H1 (cell line): ENCODE measurements around the gene MAP7D1. TPM values are rescaled to one million over a fixed set of nuclear protein-coding genes. Genes with fewer than 3 reads are reported as not detected.
A peak's percentile ranks its signal among the peaks of the same experiment; 100 is the strongest.

Experiments used
- CTCF ChIA-PET: fragments of 300-600 bp; sonication (Branson Sonifier 250); formaldehyde crosslinking; loops from one replicate; lab custom pipeline; 2021; ENCODE audit not compliant: partially characterized antibody; lab: Charles Lee
- POLR2A ChIA-PET: fragments of 300-600 bp; sonication (Branson Sonifier 250); formaldehyde crosslinking; loops from one replicate; lab custom pipeline; 2021; ENCODE audit warnings: inconsistent platforms; ENCODE audit not compliant: partially characterized antibody; lab: Charles Lee
- DNase-seq, 2 experiments: peaks; one replicate each; pipeline versions ENCODE4 v3.0.0 to v3.0.0-alpha.2; 2010 to 2022; ENCODE audit warnings: low spot score in 2 of 2, low read depth in 1 of 2, mixed read lengths in 1 of 2
- FAIRE-seq: peaks from 2 replicates; lab custom pipeline; 2011; peaks lifted over from hg19 to GRCh38; lab: Jason Lieb, UNC
- H2AFZ ChIP-seq: 2 replicates; pipeline ENCODE4 v1.8.1; 2012; ENCODE audit warnings: low read length, inconsistent platforms
- H2AK5ac ChIP-seq: 2 replicates; pipeline ENCODE4 v1.6.1; 2013; ENCODE audit warnings: low read depth, low read length
- H2BK120ac ChIP-seq: replicated peaks from 2 replicates; pipeline ENCODE3; 2013; ENCODE audit warnings: low read depth, low read length, inconsistent platforms
- H2BK12ac ChIP-seq: 2 replicates; pipeline ENCODE4 v1.6.1; 2013; ENCODE audit warnings: low read depth, low read length
- H2BK15ac ChIP-seq: 2 replicates; pipeline ENCODE4 v1.6.1; 2013; ENCODE audit warnings: low read length
- H2BK20ac ChIP-seq: 2 replicates; pipeline ENCODE4 v1.6.1; 2013; ENCODE audit warnings: low read length
- H2BK5ac ChIP-seq: 2 replicates; pipeline ENCODE4 v1.6.1; 2013; ENCODE audit warnings: low read depth, low read length
- H3K14ac ChIP-seq: 2 replicates; pipeline ENCODE4 v1.6.1; 2013; ENCODE audit warnings: inconsistent platforms; ENCODE audit not compliant: insufficient read length
- H3K18ac ChIP-seq: 2 replicates; pipeline ENCODE4 v1.6.1; 2013; ENCODE audit warnings: low read length; ENCODE audit errors: extremely low read depth
- H3K23ac ChIP-seq: 2 replicates; pipeline ENCODE4 v1.6.1; 2013; ENCODE audit warnings: inconsistent platforms; ENCODE audit not compliant: insufficient read length
- H3K23me2 ChIP-seq: 2 replicates; pipeline ENCODE4 v1.6.1; 2013; ENCODE audit warnings: low read depth, low read length
- H3K27ac ChIP-seq: 2 replicates; pipeline ENCODE4 v1.6.1; 2011; ENCODE audit warnings: low read depth, low read length, inconsistent platforms
- H3K27me3 ChIP-seq, 4 experiments: replicated peaks in 1 of 4; 1 replicate in 1 of 4; 2 replicates in 3 of 4; pipeline versions ENCODE4 v1.6.1 to v1.8.1; 2011 to 2013; ENCODE audit warnings: low read length in 3 of 4, mild to moderate bottlenecking in 3 of 4, inconsistent platforms in 2 of 4, mixed read lengths in 2 of 4, moderate library complexity in 1 of 4; ENCODE audit not compliant: control insufficient read depth in 3 of 4, insufficient read depth in 3 of 4; ENCODE audit errors: extremely low read depth in 1 of 4
- H3K36me3 ChIP-seq, 4 experiments: 2 replicates each; pipeline versions ENCODE4 v1.6.1 to v1.8.1; 2011 to 2013; ENCODE audit warnings: mild to moderate bottlenecking in 4 of 4, low read length in 3 of 4, moderate library complexity in 2 of 4, control low read depth in 1 of 4, inconsistent platforms in 1 of 4; ENCODE audit not compliant: insufficient read depth in 4 of 4, control insufficient read depth in 2 of 4
- H3K4ac ChIP-seq: replicated peaks from 2 replicates; pipeline ENCODE3; 2013; ENCODE audit warnings: low read length, low read depth, mixed read lengths, inconsistent platforms; ENCODE audit not compliant: insufficient read length
- H3K4me1 ChIP-seq, 4 experiments: replicated peaks in 1 of 4; 1 replicate in 1 of 4; 2 replicates in 3 of 4; pipeline versions ENCODE4 v1.6.1 to v1.8.1; 2011 to 2013; ENCODE audit warnings: low read length in 3 of 4, inconsistent platforms in 2 of 4, mixed read lengths in 1 of 4; ENCODE audit not compliant: insufficient read depth in 4 of 4, control insufficient read depth in 3 of 4
- H3K4me2 ChIP-seq, 2 experiments: 2 replicates each; pipeline versions ENCODE4 v1.6.1 to v1.8.1; 2011 to 2013; ENCODE audit warnings: low read depth in 2 of 2, low read length in 2 of 2, control low read depth in 1 of 2, inconsistent platforms in 1 of 2, mild to moderate bottlenecking in 1 of 2; ENCODE audit not compliant: insufficient read depth in 1 of 2
- H3K4me3 ChIP-seq, 4 experiments: fragments of 200-600, 300-600 bp in 1 of 4; sonication (generic), shearing (Covaris generic), sonication (Bioruptor Twin) in 1 of 4; 2 replicates each; pipeline versions ENCODE4 v1.5.1 to v1.8.1; 2011 to 2016; ENCODE audit warnings: low read length in 4 of 4, low read depth in 3 of 4, control low read depth in 2 of 4, inconsistent platforms in 2 of 4, mild to moderate bottlenecking in 2 of 4, mixed read lengths in 1 of 4, moderate library complexity in 1 of 4; ENCODE audit not compliant: insufficient read depth in 2 of 4; ENCODE audit errors: extremely low read depth in 1 of 4
- H3K56ac ChIP-seq: replicated peaks from 2 replicates; pipeline ENCODE3; 2013; ENCODE audit warnings: low read depth, mild to moderate bottlenecking, mixed read lengths, low read length, inconsistent platforms; ENCODE audit not compliant: insufficient read length
- H3K79me1 ChIP-seq: 2 replicates; pipeline ENCODE4 v1.6.1; 2013; ENCODE audit warnings: low read depth, low read length, control low read depth
- H3K79me2 ChIP-seq, 2 experiments: 2 replicates each; pipeline versions ENCODE4 v1.6.1 to v1.8.1; 2012 to 2013; ENCODE audit warnings: low read length in 2 of 2, mild to moderate bottlenecking in 2 of 2, inconsistent platforms in 1 of 2; ENCODE audit not compliant: insufficient read depth in 2 of 2, control insufficient read depth in 1 of 2
- H3K9ac ChIP-seq, 4 experiments: replicated peaks in 1 of 4; 1 replicate in 1 of 4; 2 replicates in 3 of 4; pipeline versions ENCODE4 v1.6.1 to v1.8.1; 2011 to 2013; ENCODE audit warnings: low read depth in 3 of 4, low read length in 3 of 4, control low read depth in 2 of 4, mild to moderate bottlenecking in 2 of 4, moderate library complexity in 2 of 4, inconsistent platforms in 1 of 4; ENCODE audit errors: extremely low read depth in 1 of 4
- H3K9me3 ChIP-seq, 2 experiments: 2 replicates each; pipeline versions ENCODE4 v1.6.1 to v1.8.1; 2012 to 2013; ENCODE audit warnings: mild to moderate bottlenecking in 2 of 2, moderate library complexity in 2 of 2, control low read depth in 1 of 2, inconsistent platforms in 1 of 2, low read depth in 1 of 2, low read length in 1 of 2, mixed read lengths in 1 of 2; ENCODE audit not compliant: insufficient read depth in 2 of 2
- H4K20me1 ChIP-seq, 2 experiments: replicated peaks in 1 of 2; 2 replicates each; pipeline versions ENCODE3 to v1.8.1; 2011 to 2013; ENCODE audit warnings: inconsistent platforms in 2 of 2, low read length in 2 of 2, mild to moderate bottlenecking in 1 of 2; ENCODE audit not compliant: insufficient read depth in 2 of 2, control insufficient read depth in 1 of 2
- H4K5ac ChIP-seq: 2 replicates; pipeline ENCODE4 v1.6.1; 2013; ENCODE audit warnings: low read length, low read depth, mixed read lengths, inconsistent platforms; ENCODE audit not compliant: insufficient read length
- H4K8ac ChIP-seq: 2 replicates; pipeline ENCODE4 v1.8.0; 2013; ENCODE audit warnings: mild to moderate bottlenecking, moderate library complexity, low read length, inconsistent platforms; ENCODE audit not compliant: insufficient read depth; ENCODE audit errors: extremely low read depth
- H4K91ac ChIP-seq: replicated peaks from 2 replicates; pipeline ENCODE3; 2013; ENCODE audit warnings: low read length, mixed read lengths, inconsistent platforms; ENCODE audit not compliant: insufficient read length
- GABPA ChIP-seq: IDR thresholded peaks from 2 replicates; pipeline ENCODE4 v1.6.1; 2011; ENCODE audit warnings: mild to moderate bottlenecking, low read length, moderate library complexity, borderline replicate concordance; ENCODE audit not compliant: insufficient read depth
- GTF2F1 ChIP-seq: IDR thresholded peaks from 2 replicates; pipeline ENCODE4 v1.6.1; 2012; ENCODE audit warnings: low read depth, low read length, improper control_type of control experiment, borderline replicate concordance
- JUN ChIP-seq: IDR thresholded peaks from 2 replicates; pipeline ENCODE4 v1.6.1; 2011; ENCODE audit warnings: low read depth, mild to moderate bottlenecking, improper control_type of control experiment, low read length
- JUND ChIP-seq: IDR thresholded peaks from 2 replicates; pipeline ENCODE4 v1.6.1; 2011; ENCODE audit warnings: mild to moderate bottlenecking, improper control_type of control experiment, low read length
- POLR2AphosphoS5 ChIP-seq: IDR thresholded peaks from 2 replicates; pipeline ENCODE4 v1.6.1; 2011; ENCODE audit warnings: low read depth, low read length
- SP2 ChIP-seq: IDR thresholded peaks from 2 replicates; pipeline ENCODE4 v1.6.1; 2012; ENCODE audit warnings: mild to moderate bottlenecking, low read length, inconsistent platforms
- YY1 ChIP-seq: IDR thresholded peaks from 2 replicates; pipeline ENCODE4 v1.6.1; 2011; ENCODE audit warnings: low read depth, mild to moderate bottlenecking, low read length
- WGBS, 2 experiments: shearing (Covaris generic) in 1 of 2; methylation state at CpG; one replicate each; pipeline versions ENCODE4 v1.1.6 to v1.1.7; 2013 to 2015; ENCODE audit warnings: low lambda C conversion rate in 2 of 2, mixed read lengths in 2 of 2, inconsistent platforms in 1 of 2, low coverage in 1 of 2, missing lambda C conversion rate in 1 of 2; ENCODE audit not compliant: insufficient replicate concordance in 2 of 2, insufficient coverage in 1 of 2, insufficient read length in 1 of 2; ENCODE audit errors: extremely low coverage in 1 of 2, missing lambda C conversion rate in 1 of 2; 5-methylcytosine and 5-hydroxymethylcytosine counted together
- polyA plus RNA-seq, 7 experiments: library from polyadenylated mRNA; depleted of rRNA in 3 of 7; stranded (reverse) in 5 of 7; unstranded in 2 of 7; fragments of >200 nt in 5 of 7; fragments of 200-250 nt in 2 of 7; gene quantifications; 1 replicate in 5 of 7; 2 replicates in 1 of 7; 4 replicates in 1 of 7; pipeline versions ENCODE4 v1.2.1 to v1.2.3, GENCODE V29; 2011 to 2013; ENCODE audit warnings: missing spikeins in 2 of 7, mixed read lengths in 2 of 7
- total RNA-seq: library from RNA; stranded (reverse); fragmentation: NEBNext Ultra II Directional; extraction: Animal tissue kit (Norgen Biotek cat#: 25700); gene quantifications from 2 replicates; pipeline ENCODE4 v1.2.1, GENCODE V29; 2021
- TF ChIP-seq, protein P1 (sequence below), 3 experiments: IDR thresholded peaks; 1 replicate in 2 of 3; 2 replicates in 1 of 3; pipeline versions ENCODE4 v1.5.1 to v1.6.1; 2011; ENCODE audit warnings: low read length in 3 of 3, mild to moderate bottlenecking in 3 of 3, inconsistent platforms in 2 of 3, low read depth in 1 of 3, moderate library complexity in 1 of 3; ENCODE audit not compliant: insufficient read depth in 1 of 3; ENCODE audit errors: control extremely low read depth in 1 of 3
- TF ChIP-seq, protein P2 (sequence below): IDR thresholded peaks from 2 replicates; pipeline ENCODE4 v1.6.1; 2011; ENCODE audit warnings: low read depth, mild to moderate bottlenecking, low read length; ENCODE audit not compliant: insufficient read depth

The MAP7D1 gene
- total and polyA plus RNA-seq, 2 of the 8 experiments (the other 6 are each of a cell fraction or from before 2014, with no cell fraction given): 18.2 to 52.4 TPM

DNA sequence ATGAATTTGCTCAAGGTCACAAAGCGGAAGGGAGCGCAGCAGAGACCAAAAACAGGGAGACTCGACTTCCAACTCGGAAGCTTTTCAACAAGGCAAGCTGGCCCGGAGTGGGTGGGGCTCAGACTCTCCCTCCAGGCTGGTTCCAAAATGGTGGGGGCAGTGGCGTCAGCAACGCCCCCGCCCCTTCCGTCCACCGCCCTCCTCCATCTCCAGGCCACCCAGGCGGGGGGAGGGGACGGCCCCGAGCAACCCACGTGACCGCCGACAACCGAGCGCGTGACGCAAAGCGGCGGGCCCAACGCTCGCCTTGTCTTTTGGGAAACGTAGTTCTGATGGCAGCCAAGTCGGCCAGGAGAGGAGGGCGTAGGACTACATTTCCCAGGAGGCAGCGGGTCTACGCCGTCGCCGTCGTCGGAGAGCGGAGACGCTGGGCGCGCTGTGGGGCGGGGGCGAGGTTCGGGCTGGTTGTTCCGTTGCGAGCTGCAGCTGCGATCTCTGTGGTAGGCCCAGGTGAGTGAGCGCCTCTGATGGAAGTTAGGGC lies 68.1 kb downstream of the MAP7D1 start, which contains the start of gene THRAP3:
Gene THRAP3 (plus strand): TSS at position 448 of the 541 bp plus-strand sequence. CDS start 58,121 bp downstream, outside the sequence.
- Histone ChIP-seq H4K20me1 (peaks cover 14 to 19% of the 10 kb centered on the region in 2 experiments), H4K8ac (peak within 1 kb of the TSS; percentile 94), H3K14ac (no peak within 1 kb of the TSS), H2BK15ac (0 out of 2 replicates have a peak within 1 kb of the TSS, but pooled peaks have one; percentile 74), H2BK12ac (peak within 1 kb of the TSS; percentile 78; the same call in 1 of the 2 replicates), H4K91ac (peak within 1 kb of the TSS; percentile 69), H3K9me3 (no peaks in the 10 kb centered on the region), H2BK20ac (no peak within 1 kb of the TSS), H3K9ac (peak within 1 kb of the TSS; percentile 82 to 98 (median 96)), H3K4me1 (peaks cover 0 to 3% (median 0%) of the 10 kb centered on the region in 4 experiments; a peak in 1 of 7 replicates), H3K36me3 (peaks cover 0 to 14% (median 6%) of the 10 kb centered on the region in 4 experiments; a peak in 5 of 8 replicates), H3K27me3 (no peaks in the 10 kb centered on the region), H3K18ac (peak within 1 kb of the TSS; percentile 95), H2BK120ac (no peak within 1 kb of the TSS), H3K79me2 (peaks cover 39 to 47% of the 10 kb centered on the region in 2 experiments), H3K56ac (peak within 1 kb of the TSS; percentile 91), H3K4me2 (peak within 1 kb of the TSS; percentile 85 to 94), H3K79me1 (no peaks in the 10 kb centered on the region; the same call in 1 of the 2 replicates), H3K27ac (peak within 1 kb of the TSS; percentile 98), H3K23me2 (peaks cover 2% of the 10 kb centered on the region), H3K4me3 (peak within 1 kb of the TSS; percentile 91 to 96 (median 94)), H2AFZ (peak within 1 kb of the TSS; percentile 82), H4K5ac (peak within 1 kb of the TSS; percentile 82), H2BK5ac (peak within 1 kb of the TSS; percentile 95), H3K23ac (no peak within 1 kb of the TSS), H2AK5ac (no peak within 1 kb of the TSS), H3K4ac (peak within 1 kb of the TSS; percentile 41)
- no peak for FAIRE-seq
- peak; percentile 98 to 99 for DNase-seq
- WGBS, 2 experiments: 1% methylated on average over 38 of the region's 45 CpGs; no CpG with 5 or more reads in 1 of the 2 experiments
- CTCF ChIA-PET: interaction anchor here (0.8 to 5.0 kb wide), 22 partner anchors 10 to 205 kb away, joined by 3 to 38 read pairs (median 5); partner anchors contain the start of genes LSM10 and TRAPPC3
- POLR2A ChIA-PET: interaction anchor here (0.8 to 5.0 kb wide), 25 partner anchors 15 to 240 kb away, joined by 3 to 48 read pairs (median 5); partner anchors contain the start of genes MAP7D1, MRPS15, SH3D21 and STK40
- TF ChIP-seq JUN (0 out of 2 replicates have a peak, but pooled peaks have one; percentile 15), GABPA (no peak), SP2 (no peak), POLR2AphosphoS5 (peak; percentile 98), JUND (no peak; the same call in 1 of the 2 replicates), YY1 (peak; percentile 90), GTF2F1 (no peak)
- TF ChIP-seq, protein P1, sequence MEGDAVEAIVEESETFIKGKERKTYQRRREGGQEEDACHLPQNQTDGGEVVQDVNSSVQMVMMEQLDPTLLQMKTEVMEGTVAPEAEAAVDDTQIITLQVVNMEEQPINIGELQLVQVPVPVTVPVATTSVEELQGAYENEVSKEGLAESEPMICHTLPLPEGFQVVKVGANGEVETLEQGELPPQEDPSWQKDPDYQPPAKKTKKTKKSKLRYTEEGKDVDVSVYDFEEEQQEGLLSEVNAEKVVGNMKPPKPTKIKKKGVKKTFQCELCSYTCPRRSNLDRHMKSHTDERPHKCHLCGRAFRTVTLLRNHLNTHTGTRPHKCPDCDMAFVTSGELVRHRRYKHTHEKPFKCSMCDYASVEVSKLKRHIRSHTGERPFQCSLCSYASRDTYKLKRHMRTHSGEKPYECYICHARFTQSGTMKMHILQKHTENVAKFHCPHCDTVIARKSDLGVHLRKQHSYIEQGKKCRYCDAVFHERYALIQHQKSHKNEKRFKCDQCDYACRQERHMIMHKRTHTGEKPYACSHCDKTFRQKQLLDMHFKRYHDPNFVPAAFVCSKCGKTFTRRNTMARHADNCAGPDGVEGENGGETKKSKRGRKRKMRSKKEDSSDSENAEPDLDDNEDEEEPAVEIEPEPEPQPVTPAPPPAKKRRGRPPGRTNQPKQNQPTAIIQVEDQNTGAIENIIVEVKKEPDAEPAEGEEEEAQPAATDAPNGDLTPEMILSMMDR (IDR thresholded peaks at IDR 0.05; ENCODE audit: control extremely low read depth in 1 of 3, insufficient read depth in 1 of 3, low read depth in 1 of 3, low read length in 3 of 3): no peak
- TF ChIP-seq, protein P2, sequence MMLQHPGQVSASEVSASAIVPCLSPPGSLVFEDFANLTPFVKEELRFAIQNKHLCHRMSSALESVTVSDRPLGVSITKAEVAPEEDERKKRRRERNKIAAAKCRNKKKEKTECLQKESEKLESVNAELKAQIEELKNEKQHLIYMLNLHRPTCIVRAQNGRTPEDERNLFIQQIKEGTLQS: peak; percentile 97
